HG03196 (cell line): ENCODE results near the gene FAM107B.

Experiments used
- ATAC-seq: cut with Tn5 transposase; IDR thresholded peaks from one replicate; pipeline ENCODE4 v1.9.1; 2021; ENCODE audit not compliant: unreplicated experiment

The FAM107B gene

GRCh38 chr10:14519785-14520184, 254.9 kb downstream of the FAM107B start:
- no peak for ATAC-seq

GRCh38 chr10:14518149-14518548, 256.5 kb downstream of the FAM107B start:
- no peak for ATAC-seq

GRCh38 chr10:14513123-14513522, 261.6 kb downstream of the FAM107B start:
- ATAC-seq, result no peak

GRCh38 chr10:14510346-14510745, 264.4 kb downstream of the FAM107B start:
- no peak for ATAC-seq

GRCh38 chr10:14508725-14509124, 266.0 kb downstream of the FAM107B start:
- no peak for ATAC-seq

- ATAC-seq, result no peak
Observed at GRCh38 chr10:14507781-14508180, 266.9 kb downstream of the FAM107B start.

GRCh38 chr10:14507176-14507575, 267.5 kb downstream of the FAM107B start:
- no peak for ATAC-seq

GRCh38 chr10:14502431-14502830, 272.3 kb downstream of the FAM107B start:
- ATAC-seq, result no peak

- ATAC-seq, result no peak
Observed at GRCh38 chr10:14500172-14500765, 274.4 kb downstream of the FAM107B start.

- ATAC-seq, result no peak
Observed at GRCh38 chr10:14499601-14499904, 275.1 kb downstream of the FAM107B start.

GRCh38 chr10:14498326-14498725, 276.4 kb downstream of the FAM107B start:
- ATAC-seq, result no peak

- ATAC-seq, result no peak
Observed at GRCh38 chr10:14491811-14492210, 282.9 kb downstream of the FAM107B start.

- no peak for ATAC-seq
Observed at GRCh38 chr10:14489522-14490177, 285.0 kb downstream of the FAM107B start.

- no peak for ATAC-seq
Observed at GRCh38 chr10:14487488-14487883, 287.2 kb downstream of the FAM107B start.

- no peak for ATAC-seq
Observed at GRCh38 chr10:14486777-14487487, 287.8 kb downstream of the FAM107B start.

- ATAC-seq, result no peak
Observed at GRCh38 chr10:14485986-14486385, 288.7 kb downstream of the FAM107B start.

- no peak for ATAC-seq
Observed at GRCh38 chr10:14483417-14483816, 291.3 kb downstream of the FAM107B start.

GRCh38 chr10:14481752-14482151, 292.9 kb downstream of the FAM107B start:
- no peak for ATAC-seq

- no peak for ATAC-seq
Observed at GRCh38 chr10:14481014-14481413, 293.7 kb downstream of the FAM107B start.

GRCh38 chr10:14478604-14479003, 296.1 kb downstream of the FAM107B start:
- no peak for ATAC-seq

GRCh38 chr10:14478201-14478600, 296.5 kb downstream of the FAM107B start:
- ATAC-seq, result no peak

GRCh38 chr10:14477408-14477710, 297.3 kb downstream of the FAM107B start:
- no peak for ATAC-seq
